ENCODE results near the gene UPK3A.

DNA sequence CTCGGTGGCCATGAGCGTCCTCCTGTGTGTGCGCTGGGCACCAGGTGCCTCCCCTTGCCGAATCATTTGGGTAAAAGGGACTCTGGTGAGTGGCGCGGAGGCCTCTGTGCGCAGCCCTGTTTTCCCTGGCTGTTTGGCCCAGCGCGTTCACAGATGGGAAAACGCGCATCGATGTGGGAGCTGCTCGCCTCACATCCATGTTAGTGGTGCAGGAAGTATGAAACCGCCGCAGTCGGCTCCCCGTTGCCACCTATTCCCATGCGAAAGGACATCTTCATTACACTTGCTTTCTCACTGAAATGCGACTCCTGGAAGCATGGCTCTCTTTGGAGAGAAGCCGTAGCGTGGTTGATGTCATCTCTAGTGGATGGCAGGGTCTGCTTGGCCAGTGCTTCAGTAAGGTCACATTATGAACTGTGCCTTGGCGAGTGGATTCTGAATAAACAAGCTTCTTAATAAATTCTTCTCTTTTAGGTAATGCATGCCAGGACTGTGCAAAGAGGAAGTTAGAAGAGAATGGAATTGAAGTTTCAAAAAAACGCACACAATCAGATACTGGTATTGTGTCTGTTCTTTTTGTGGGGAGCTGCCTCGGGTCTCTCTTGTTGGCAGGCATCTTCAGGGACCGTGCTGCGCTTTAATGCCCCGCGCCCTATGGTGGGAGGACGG, 51.2 kb downstream of the UPK3A start:
- TF ChIP-seq POLR2AphosphoS5 (IDR thresholded peaks at IDR 0.05; ENCODE audit: low read depth, low read length) (no peak), TCF7L2 (IDR thresholded peaks at IDR 0.05; ENCODE audit: low read depth, low read length) (no peak), SIN3A (IDR thresholded peaks at IDR 0.05; ENCODE audit: borderline replicate concordance, insufficient read depth, low read depth, low read length) (no peak)
- TF ChIP-seq, protein P1, sequence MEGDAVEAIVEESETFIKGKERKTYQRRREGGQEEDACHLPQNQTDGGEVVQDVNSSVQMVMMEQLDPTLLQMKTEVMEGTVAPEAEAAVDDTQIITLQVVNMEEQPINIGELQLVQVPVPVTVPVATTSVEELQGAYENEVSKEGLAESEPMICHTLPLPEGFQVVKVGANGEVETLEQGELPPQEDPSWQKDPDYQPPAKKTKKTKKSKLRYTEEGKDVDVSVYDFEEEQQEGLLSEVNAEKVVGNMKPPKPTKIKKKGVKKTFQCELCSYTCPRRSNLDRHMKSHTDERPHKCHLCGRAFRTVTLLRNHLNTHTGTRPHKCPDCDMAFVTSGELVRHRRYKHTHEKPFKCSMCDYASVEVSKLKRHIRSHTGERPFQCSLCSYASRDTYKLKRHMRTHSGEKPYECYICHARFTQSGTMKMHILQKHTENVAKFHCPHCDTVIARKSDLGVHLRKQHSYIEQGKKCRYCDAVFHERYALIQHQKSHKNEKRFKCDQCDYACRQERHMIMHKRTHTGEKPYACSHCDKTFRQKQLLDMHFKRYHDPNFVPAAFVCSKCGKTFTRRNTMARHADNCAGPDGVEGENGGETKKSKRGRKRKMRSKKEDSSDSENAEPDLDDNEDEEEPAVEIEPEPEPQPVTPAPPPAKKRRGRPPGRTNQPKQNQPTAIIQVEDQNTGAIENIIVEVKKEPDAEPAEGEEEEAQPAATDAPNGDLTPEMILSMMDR (IDR thresholded peaks at IDR 0.05), result no peak
- TF ChIP-seq, protein P2, sequence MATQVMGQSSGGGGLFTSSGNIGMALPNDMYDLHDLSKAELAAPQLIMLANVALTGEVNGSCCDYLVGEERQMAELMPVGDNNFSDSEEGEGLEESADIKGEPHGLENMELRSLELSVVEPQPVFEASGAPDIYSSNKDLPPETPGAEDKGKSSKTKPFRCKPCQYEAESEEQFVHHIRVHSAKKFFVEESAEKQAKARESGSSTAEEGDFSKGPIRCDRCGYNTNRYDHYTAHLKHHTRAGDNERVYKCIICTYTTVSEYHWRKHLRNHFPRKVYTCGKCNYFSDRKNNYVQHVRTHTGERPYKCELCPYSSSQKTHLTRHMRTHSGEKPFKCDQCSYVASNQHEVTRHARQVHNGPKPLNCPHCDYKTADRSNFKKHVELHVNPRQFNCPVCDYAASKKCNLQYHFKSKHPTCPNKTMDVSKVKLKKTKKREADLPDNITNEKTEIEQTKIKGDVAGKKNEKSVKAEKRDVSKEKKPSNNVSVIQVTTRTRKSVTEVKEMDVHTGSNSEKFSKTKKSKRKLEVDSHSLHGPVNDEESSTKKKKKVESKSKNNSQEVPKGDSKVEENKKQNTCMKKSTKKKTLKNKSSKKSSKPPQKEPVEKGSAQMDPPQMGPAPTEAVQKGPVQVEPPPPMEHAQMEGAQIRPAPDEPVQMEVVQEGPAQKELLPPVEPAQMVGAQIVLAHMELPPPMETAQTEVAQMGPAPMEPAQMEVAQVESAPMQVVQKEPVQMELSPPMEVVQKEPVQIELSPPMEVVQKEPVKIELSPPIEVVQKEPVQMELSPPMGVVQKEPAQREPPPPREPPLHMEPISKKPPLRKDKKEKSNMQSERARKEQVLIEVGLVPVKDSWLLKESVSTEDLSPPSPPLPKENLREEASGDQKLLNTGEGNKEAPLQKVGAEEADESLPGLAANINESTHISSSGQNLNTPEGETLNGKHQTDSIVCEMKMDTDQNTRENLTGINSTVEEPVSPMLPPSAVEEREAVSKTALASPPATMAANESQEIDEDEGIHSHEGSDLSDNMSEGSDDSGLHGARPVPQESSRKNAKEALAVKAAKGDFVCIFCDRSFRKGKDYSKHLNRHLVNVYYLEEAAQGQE (IDR thresholded peaks at IDR 0.05; ENCODE audit: insufficient read depth in 1 of 2, low read depth in 2 of 2, low read length in 1 of 2), result no peak
